Right cardiac atrium (tissue), 5 donors: Measurements from ENCODE around the gene MYOD1. TPM values are rescaled to one million over a fixed set of nuclear protein-coding genes. Genes with fewer than 3 reads are reported as not detected.
A peak's percentile ranks its signal among the peaks of the same experiment; 100 is the strongest.

Experiments used
- ATAC-seq, 2 donors: fragments of 200-7000 bp; cut with Tn5 transposase; one replicate each; pipeline versions ENCODE4 v1.8.0 to v1.9.1; 2020; ENCODE audit warnings: moderate library complexity in 2 of 2, mild to moderate bottlenecking in 1 of 2
- DNase-seq, 3 donors: peaks; one replicate each; pipeline ENCODE4 v3.0.0-alpha.2; 2020
- H3K27ac ChIP-seq: one replicate; pipeline ENCODE4 v1.5.1; 2013; ENCODE audit warnings: mild to moderate bottlenecking, low read length, control low read depth, moderate library complexity
- H3K27me3 ChIP-seq: one replicate; pipeline ENCODE4 v1.6.1; 2013; ENCODE audit not compliant: control insufficient read depth, insufficient read depth
- H3K4me1 ChIP-seq: one replicate; pipeline ENCODE4 v1.6.1; 2013; ENCODE audit warnings: low read length; ENCODE audit not compliant: control insufficient read depth, insufficient read depth
- H3K4me3 ChIP-seq: one replicate; pipeline ENCODE4 v1.5.1; 2013; ENCODE audit warnings: low read length, control low read depth
- H3K9me3 ChIP-seq: one replicate; pipeline ENCODE4 v1.6.1; 2013; ENCODE audit warnings: low read length; ENCODE audit not compliant: control insufficient read depth
- WGBS: extraction: QIAGEN DNeasy Blood & Tissue Kit; methylation state at CpG from one replicate; pipeline ENCODE4 v1.1.7; 2013; 5-methylcytosine and 5-hydroxymethylcytosine counted together
- intact Hi-C, 4 donors: fragments of 100-400 bp; cut with DNase I; formaldehyde crosslinking; loops; one replicate each; pipeline versions ENCODE4 v1.11.0 to v1.14.0; 2022 to 2023
- polyA plus RNA-seq: library from polyadenylated mRNA; stranded (reverse); fragments of 200-250 nt; gene quantifications from one replicate; pipeline ENCODE4 v1.2.3, GENCODE V29; 2013
- total RNA-seq, 4 donors: library from RNA; stranded (reverse); fragmentation: NEBNext Ultra II Directional; extraction: Animal tissue kit (Norgen Biotek cat#: 25700); gene quantifications; one replicate each; pipeline ENCODE4 v1.2.1, GENCODE V29; 2021
- donor health status: healthy with polysubstance abuse.
- donor health status: DM: no; HTN: yes; CAD: no.
- donor health status: DM: no; HTN: no; CAD: no.
- donor health status: DM: no; HTN: yes; CAD: no; lungs with severe emphysema.
- donor health status: DM: yes; HTN: yes; CAD: no.

The MYOD1 gene
- total and polyA plus RNA-seq, 5 donors = not detected

DNA sequence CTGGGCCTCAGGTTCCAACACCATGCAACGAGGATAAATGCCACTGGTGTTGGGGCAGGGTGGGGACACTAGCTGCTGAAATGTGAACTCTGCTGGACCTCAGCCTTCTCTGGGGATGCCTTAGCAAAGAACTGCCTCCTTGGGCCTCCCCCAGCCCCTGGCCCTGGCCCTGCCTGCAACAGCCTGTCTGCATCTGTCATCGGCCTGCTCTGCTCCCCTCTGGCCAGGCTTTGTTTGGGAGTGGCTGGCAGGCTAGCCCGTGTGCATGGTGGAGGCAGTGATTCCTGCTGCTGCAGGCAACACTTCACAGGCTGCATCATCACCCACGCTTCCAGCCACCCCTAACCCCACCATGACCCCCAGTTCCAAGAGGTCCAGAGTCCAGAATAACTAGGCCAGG, 11.5 kb upstream of the MYOD1 start:
- H3K27me3 ChIP-seq = no peaks in the 10 kb centered on the region
- WGBS = 46% methylated on average over 4 of the region's 4 CpGs
- ATAC-seq (peak in 1 of 2 donors; percentile 52), DNase-seq (peak in 1 of 3 donors; percentile 74)
- intact Hi-C loops = no loop called here
- H3K4me1 ChIP-seq = no peaks in the 10 kb centered on the region
- no peak overlapping the region for H3K4me3 ChIP-seq
- H3K9me3 ChIP-seq = no peaks in the 10 kb centered on the region
- H3K27ac ChIP-seq = no peak overlapping the region

DNA sequence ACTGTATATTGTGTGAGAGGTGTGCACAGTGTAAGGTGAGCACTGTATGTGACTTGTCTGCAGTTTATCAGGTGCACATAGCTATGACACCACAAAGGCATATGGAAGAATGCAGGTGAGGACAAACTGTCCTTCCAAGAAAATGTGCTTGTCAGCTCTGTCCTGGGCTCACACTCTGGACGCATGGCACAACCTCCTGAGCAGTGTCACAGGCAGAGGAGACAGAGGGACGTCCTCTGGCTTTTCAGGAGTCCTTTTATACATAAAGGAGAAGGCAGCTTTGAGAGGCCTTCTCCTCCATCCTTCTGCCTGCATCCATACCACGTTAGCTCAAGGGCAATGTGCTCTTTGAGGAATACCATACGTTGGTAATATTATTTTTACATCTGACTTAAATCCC, 7.5 kb upstream of the MYOD1 start:
- ATAC-seq = no peak
- 36% methylated on average over 4 of the region's 4 CpGs for WGBS
- no peak for DNase-seq
- no peak overlapping the region for H3K27ac ChIP-seq
- H3K4me1 ChIP-seq = no peaks in the 10 kb centered on the region
- no peaks in the 10 kb centered on the region for H3K9me3 ChIP-seq
- H3K4me3 ChIP-seq = no peak overlapping the region
- intact Hi-C loops = no loop called here
- H3K27me3 ChIP-seq = no peaks in the 10 kb centered on the region

DNA sequence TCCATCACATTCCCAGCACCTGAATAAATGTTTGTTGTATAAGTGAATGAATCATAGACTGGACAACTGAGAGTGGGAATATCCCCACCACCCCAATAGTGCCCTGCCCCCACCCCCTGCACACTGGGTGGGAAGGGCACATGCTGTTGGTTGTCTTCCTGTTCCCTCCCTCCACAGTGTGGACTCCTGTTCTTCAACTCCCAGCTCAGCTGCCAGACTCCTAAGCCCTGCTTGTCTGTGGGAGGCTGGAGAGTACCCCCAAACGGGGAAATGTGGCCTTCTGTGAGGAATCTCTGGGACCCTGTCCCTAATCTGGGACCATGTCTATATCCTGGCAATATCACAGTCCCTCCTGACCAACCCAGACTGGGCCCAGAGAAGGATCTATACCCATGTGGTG, 5.5 kb upstream of the MYOD1 start:
- Histone ChIP-seq H3K9me3 (no peaks in the 10 kb centered on the region), H3K4me3 (no peak overlapping the region), H3K27me3 (no peaks in the 10 kb centered on the region), H3K4me1 (no peaks in the 10 kb centered on the region), H3K27ac (no peak overlapping the region)
- ATAC-seq (no peak), DNase-seq (no peak)
- 38% methylated on average over 1 of the region's 1 CpG for WGBS
- intact Hi-C loops = no loop called here

DNA sequence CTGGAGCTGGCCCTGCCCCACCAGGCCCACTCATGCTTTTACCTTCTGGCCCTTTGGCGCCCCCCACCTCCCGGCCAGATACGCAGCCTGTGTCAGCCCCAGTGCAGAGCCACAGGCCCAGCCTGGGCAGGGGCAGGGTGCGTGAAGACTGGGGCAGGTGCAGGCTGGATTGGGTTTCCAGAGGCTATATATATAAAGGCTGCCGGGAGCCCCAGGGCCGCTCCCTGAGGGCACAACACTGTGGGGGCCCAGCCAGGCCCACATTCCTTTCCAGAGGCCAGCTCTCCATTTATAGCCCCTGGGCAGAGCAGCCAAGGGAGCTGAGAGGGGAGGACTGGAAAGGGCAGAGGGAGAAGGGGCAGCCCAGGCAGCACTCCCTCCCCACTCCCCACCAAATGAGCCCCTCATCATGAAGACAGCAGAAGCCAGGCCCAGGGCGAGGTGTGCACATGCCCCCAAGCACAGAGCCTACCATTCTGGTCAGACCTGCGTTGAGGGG, 5.0 kb upstream of the MYOD1 start:
- WGBS = 60% methylated on average over 8 of the region's 8 CpGs
- H3K4me3 ChIP-seq = no peak overlapping the region
- no peaks in the 10 kb centered on the region for H3K9me3 ChIP-seq
- intact Hi-C loops = no loop called here
- ATAC-seq (peak; percentile 71 to 79), DNase-seq (no peak)
- H3K27me3 ChIP-seq = no peaks in the 10 kb centered on the region
- H3K27ac ChIP-seq = no peak overlapping the region
- H3K4me1 ChIP-seq = no peaks in the 10 kb centered on the region

DNA sequence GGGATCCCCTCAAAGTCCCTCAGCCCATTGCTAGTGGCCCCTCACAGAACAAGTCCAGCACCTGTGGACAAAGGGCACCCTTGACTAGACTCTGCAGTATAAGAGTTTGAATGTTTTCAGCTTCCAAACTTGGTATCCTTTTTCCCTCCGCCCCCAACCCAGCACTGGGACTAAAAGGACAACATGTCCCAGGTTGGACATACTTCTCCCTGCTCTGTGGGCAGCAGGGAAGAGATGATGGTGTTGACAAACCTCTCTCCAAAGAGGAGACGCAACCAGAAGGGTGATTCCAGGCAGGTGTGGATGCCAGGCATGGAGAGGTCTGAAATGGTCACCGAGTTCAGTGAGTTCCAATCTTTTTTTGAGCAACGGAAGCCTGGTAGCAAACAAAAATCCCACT, 4.5 kb upstream of the MYOD1 start:
- no peak overlapping the region for H3K4me3 ChIP-seq
- ATAC-seq (no peak), DNase-seq (no peak)
- H3K9me3 ChIP-seq = no peaks in the 10 kb centered on the region
- no peaks in the 10 kb centered on the region for H3K4me1 ChIP-seq
- H3K27me3 ChIP-seq = no peaks in the 10 kb centered on the region
- intact Hi-C loops = no loop called here
- no peak overlapping the region for H3K27ac ChIP-seq
- 78% methylated on average over 4 of the region's 4 CpGs for WGBS

DNA sequence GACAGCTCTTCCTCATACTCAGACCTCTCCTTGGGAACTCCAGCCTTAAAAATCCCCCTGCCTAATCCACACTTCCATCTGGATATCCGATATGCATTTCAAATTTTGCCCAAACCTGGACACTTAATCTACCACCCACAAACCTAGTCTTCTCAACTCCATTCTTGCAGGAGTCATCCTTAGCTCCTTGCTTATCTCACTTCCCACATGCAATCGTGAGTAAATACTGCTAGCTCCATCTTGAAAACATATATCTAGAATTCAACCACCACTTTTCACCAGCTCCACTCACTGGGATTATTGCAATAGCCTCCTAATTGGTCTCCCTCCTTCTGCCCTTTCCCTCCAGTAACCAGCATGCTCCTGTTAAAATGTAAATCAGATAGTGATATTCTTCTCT, 2.6 kb upstream of the MYOD1 start:
- Histone ChIP-seq H3K27ac (no peak overlapping the region), H3K9me3 (no peaks in the 10 kb centered on the region), H3K4me3 (no peak overlapping the region), H3K4me1 (no peaks in the 10 kb centered on the region), H3K27me3 (no peaks in the 10 kb centered on the region)
- intact Hi-C loops = no loop called here
- DNase-seq (no peak), ATAC-seq (no peak)
- 69% methylated on average over 2 of the region's 2 CpGs for WGBS

DNA sequence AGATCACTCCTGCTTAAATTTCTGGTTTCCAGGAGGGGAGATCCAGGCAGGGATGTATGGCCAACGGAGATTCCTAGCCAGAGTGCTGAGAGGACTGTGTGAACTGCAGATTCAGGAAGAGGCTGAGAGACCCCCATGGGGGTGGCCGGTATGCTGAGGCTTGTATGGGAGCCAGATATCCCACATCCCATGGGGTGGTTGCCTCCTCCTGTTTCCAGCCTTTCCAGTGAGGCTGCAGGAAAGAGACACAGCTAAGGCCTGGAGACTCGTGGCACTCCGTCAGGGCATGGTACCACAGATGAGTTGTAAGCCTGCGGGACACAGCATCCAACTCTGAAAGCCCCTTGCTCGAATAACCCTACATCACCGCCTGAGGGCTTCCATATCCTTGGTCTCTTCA, 1.4 kb upstream of the MYOD1 start:
- WGBS = 55% methylated on average over 7 of the region's 7 CpGs

DNA sequence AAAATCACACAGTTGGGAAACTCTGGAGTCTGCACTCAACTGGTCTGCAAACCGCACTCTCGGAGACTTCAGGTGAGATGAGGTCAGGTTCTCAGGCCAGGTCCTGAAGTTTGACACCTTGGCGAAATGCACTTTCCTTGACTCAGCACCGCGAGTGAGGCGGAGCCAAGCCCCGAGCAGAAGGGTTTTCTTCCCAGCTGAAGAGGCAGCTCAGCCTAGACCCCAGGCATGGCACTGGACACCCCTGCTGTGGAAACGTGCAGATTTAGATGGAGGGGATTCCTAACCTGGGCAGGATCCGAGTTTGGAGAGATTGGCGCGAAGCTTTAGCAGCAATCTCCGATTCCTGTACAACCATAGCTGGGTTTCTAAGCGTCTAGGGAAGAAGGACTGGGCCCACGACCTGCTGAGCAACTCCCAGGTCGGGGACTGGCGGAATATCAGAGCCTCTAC, 835 bp upstream of the MYOD1 start:
- Histone ChIP-seq H3K4me1 (no peaks in the 10 kb centered on the region), H3K27ac (no peak overlapping the region), H3K9me3 (no peaks in the 10 kb centered on the region), H3K4me3 (no peak overlapping the region), H3K27me3 (no peaks in the 10 kb centered on the region)
- DNase-seq (no peak), ATAC-seq (no peak)
- intact Hi-C loops = no loop called here
- WGBS = 13% methylated on average over 16 of the region's 16 CpGs

More for the DNA sequence above, 1.4 kb upstream of the MYOD1 start:
- Histone ChIP-seq H3K27me3 (no peaks in the 10 kb centered on the region), H3K4me1 (no peaks in the 10 kb centered on the region), H3K9me3 (no peaks in the 10 kb centered on the region), H3K4me3 (no peak overlapping the region), H3K27ac (no peak overlapping the region)
- intact Hi-C loops = no loop called here
- ATAC-seq (no peak), DNase-seq (no peak)

DNA sequence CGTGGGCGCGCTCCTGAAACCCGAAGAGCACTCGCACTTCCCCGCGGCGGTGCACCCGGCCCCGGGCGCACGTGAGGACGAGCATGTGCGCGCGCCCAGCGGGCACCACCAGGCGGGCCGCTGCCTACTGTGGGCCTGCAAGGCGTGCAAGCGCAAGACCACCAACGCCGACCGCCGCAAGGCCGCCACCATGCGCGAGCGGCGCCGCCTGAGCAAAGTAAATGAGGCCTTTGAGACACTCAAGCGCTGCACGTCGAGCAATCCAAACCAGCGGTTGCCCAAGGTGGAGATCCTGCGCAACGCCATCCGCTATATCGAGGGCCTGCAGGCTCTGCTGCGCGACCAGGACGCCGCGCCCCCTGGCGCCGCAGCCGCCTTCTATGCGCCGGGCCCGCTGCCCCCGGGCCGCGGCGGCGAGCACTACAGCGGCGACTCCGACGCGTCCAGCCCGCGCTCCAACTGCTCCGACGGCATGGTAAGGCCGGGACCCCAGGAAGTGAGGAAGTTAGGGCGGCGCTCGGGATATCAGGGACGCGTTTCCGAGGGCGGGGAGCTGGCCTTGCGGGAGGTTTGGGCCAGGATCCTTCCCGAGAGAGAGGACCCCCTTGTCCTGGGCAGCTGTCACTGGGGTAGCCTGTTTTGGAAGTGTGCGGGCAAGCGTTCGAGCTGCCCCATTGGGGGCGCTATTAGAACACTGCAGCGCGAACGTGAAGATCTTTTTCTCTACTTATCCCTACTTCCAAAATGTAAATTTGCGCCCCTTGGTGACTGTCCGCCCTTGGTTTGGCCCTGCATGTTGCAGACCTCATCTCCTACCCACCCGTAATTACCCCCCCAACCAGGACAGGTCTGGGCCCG, 796 bp downstream of the MYOD1 start:
- DNase-seq (no peak), ATAC-seq (peak; percentile 27 to 32)
- Histone ChIP-seq H3K27me3 (no peaks in the 10 kb centered on the region), H3K4me1 (no peaks in the 10 kb centered on the region), H3K27ac (no peak overlapping the region), H3K4me3 (no peak overlapping the region), H3K9me3 (no peaks in the 10 kb centered on the region)
- 3% methylated on average over 85 of the region's 85 CpGs for WGBS
- intact Hi-C loops = loop anchor here in 3 of 4 donors (5.0 kb wide), 2 partner anchors 118 to 123 kb away; no protein-coding TSS in a partner anchor

DNA sequence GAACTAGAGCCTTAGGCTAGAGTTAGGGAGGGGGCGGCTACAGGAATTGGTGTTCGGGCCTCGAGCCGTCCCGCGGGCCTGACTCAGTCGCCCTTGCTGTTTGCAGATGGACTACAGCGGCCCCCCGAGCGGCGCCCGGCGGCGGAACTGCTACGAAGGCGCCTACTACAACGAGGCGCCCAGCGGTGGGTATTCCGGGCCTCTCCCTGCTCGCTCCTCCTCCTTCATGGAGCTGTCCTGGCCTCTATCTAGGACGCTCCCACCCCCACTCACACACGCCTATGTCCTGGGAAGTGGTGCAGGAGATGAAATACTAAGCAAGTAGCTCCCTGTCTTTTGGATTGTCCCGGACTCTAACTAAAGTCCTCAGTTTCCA, 1.4 kb downstream of the MYOD1 start:
- Histone ChIP-seq H3K4me1 (no peaks in the 10 kb centered on the region), H3K9me3 (no peaks in the 10 kb centered on the region), H3K27ac (no peak overlapping the region), H3K27me3 (no peaks in the 10 kb centered on the region), H3K4me3 (no peak overlapping the region)
- intact Hi-C loops = loop anchor here in 3 of 4 donors (5.0 kb wide), 2 partner anchors 118 to 123 kb away; no protein-coding TSS in a partner anchor
- WGBS = 2% methylated on average over 24 of the region's 24 CpGs
- DNase-seq (no peak), ATAC-seq (no peak)

DNA sequence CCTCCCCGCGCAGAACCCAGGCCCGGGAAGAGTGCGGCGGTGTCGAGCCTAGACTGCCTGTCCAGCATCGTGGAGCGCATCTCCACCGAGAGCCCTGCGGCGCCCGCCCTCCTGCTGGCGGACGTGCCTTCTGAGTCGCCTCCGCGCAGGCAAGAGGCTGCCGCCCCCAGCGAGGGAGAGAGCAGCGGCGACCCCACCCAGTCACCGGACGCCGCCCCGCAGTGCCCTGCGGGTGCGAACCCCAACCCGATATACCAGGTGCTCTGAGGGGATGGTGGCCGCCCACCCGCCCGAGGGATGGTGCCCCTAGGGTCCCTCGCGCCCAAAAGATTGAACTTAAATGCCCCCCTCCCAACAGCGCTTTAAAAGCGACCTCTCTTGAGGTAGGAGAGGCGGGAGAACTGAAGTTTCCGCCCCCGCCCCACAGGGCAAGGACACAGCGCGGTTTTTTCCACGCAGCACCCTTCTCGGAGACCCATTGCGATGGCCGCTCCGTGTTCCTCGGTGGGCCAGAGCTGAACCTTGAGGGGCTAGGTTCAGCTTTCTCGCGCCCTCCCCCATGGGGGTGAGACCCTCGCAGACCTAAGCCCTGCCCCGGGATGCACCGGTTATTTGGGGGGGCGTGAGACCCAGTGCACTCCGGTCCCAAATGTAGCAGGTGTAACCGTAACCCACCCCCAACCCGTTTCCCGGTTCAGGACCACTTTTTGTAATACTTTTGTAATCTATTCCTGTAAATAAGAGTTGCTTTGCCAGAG, 2.0 kb downstream of the MYOD1 start:
- ATAC-seq = no peak

More for the DNA sequence above, 2.0 kb downstream of the MYOD1 start:
- no peaks in the 10 kb centered on the region for H3K9me3 ChIP-seq
- H3K4me1 ChIP-seq = no peaks in the 10 kb centered on the region
- peak overlapping the region; percentile 7 for H3K4me3 ChIP-seq
- no peak for DNase-seq
- no peaks in the 10 kb centered on the region for H3K27me3 ChIP-seq
- intact Hi-C loops = loop anchor here in 3 of 4 donors (5.0 kb wide), 2 partner anchors 119 to 124 kb away; no protein-coding TSS in a partner anchor
- 7% methylated on average over 56 of the region's 56 CpGs for WGBS
- H3K27ac ChIP-seq = no peak overlapping the region
